Neural crest cell (in vitro differentiated cells): Measurements from ENCODE around the gene DSCAM. TPM values are rescaled to one million over a fixed set of nuclear protein-coding genes. Genes with fewer than 3 reads are reported as not detected.

Experiments
- DNase-seq: peaks from one replicate; pipeline ENCODE4 v3.0.0; 2021; ENCODE audit warnings: low read depth, mixed read lengths, low spot score
- H3K27ac Mint-ChIP-seq: one replicate; pipeline ENCODE4 v1.8.0; 2021; ENCODE audit warnings: mild to moderate bottlenecking, mixed read lengths; ENCODE audit not compliant: unreplicated experiment
- H3K27me3 Mint-ChIP-seq: 2 replicates; pipeline ENCODE4 v1.8.0; 2021; ENCODE audit warnings: low read depth, mild to moderate bottlenecking, mixed read lengths
- H3K36me3 Mint-ChIP-seq: 2 replicates; pipeline ENCODE4 v1.8.0; 2021; ENCODE audit warnings: low read depth, mild to moderate bottlenecking, mixed read lengths
- H3K4me1 Mint-ChIP-seq: 2 replicates; pipeline ENCODE4 v1.8.0; 2021; ENCODE audit warnings: mixed read lengths
- H3K4me3 Mint-ChIP-seq: one replicate; pipeline ENCODE4 v1.8.0; 2021; ENCODE audit warnings: mild to moderate bottlenecking, mixed read lengths
- H3K9me3 Mint-ChIP-seq: 2 replicates; pipeline ENCODE4 v1.8.0; 2021; ENCODE audit warnings: mixed read lengths
- total RNA-seq: library from RNA; stranded (reverse); gene quantifications from 2 replicates; pipeline ENCODE4 v1.2.1, GENCODE V29; 2021
- TF ChIP-seq, protein P1 (sequence below): fragments of 200-600 bp; sonication (generic); conservative IDR thresholded peaks from 2 replicates; pipeline ENCODE4 v1.5.0; 2021; ENCODE audit warnings: antibody characterized with exemption, mild to moderate bottlenecking

Gene DSCAM
- total RNA-seq, 1 donor from 2014 or later = 0.19 TPM

DNA sequence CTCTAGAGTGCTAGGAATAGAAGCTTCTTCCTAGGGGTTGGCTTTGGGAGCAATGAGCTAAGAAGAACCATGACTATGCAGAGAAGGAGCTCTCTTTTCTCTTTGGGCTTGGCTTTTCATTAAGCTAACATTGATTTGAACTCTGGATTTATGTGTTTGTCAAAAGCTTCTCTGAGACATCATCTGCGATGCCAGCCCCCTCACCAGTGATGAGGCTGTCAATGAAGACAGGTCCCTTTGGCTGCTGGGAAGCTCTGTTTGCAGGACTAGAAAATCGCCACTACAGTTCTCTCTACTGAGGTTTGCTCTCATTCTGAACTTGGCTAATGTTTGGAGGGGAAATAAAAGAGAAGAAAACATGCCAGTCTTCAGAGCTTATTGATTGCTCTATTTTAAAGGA lies 794.7 kb downstream of the DSCAM start:
- Mint-ChIP-seq H3K36me3 (peaks cover 2% of the 10 kb centered on the region), H3K4me1 (peaks cover 5% of the 10 kb centered on the region), H3K4me3 (no peak overlapping the region)

DNA sequence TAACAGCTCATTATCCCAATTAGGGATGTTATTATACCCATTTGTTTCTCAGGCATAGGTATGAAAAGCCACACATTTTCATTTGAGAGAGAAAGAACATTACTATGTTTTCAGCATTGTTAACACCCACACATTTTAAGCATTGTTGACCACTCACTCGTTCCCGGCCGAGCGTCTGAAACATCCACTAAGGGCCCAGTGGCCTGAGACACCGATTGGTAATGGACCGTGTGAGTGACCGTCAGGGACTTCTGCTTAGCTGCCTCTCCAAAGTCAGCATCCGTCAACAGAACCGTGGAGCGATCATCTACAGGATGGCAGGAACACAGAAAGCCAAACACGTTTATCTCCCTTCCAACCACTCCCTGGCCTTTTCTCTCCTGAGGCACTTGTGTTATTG lies 795.2 kb downstream of the DSCAM start:
- no peak for DNase-seq
- peaks cover 2% of the 10 kb centered on the region for H3K36me3 Mint-ChIP-seq
- H3K4me3 Mint-ChIP-seq = no peak overlapping the region
- peaks cover 4% of the 10 kb centered on the region for H3K4me1 Mint-ChIP-seq
- TF ChIP-seq, protein P1, sequence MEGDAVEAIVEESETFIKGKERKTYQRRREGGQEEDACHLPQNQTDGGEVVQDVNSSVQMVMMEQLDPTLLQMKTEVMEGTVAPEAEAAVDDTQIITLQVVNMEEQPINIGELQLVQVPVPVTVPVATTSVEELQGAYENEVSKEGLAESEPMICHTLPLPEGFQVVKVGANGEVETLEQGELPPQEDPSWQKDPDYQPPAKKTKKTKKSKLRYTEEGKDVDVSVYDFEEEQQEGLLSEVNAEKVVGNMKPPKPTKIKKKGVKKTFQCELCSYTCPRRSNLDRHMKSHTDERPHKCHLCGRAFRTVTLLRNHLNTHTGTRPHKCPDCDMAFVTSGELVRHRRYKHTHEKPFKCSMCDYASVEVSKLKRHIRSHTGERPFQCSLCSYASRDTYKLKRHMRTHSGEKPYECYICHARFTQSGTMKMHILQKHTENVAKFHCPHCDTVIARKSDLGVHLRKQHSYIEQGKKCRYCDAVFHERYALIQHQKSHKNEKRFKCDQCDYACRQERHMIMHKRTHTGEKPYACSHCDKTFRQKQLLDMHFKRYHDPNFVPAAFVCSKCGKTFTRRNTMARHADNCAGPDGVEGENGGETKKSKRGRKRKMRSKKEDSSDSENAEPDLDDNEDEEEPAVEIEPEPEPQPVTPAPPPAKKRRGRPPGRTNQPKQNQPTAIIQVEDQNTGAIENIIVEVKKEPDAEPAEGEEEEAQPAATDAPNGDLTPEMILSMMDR = no peak
- no peak overlapping the region for H3K27ac Mint-ChIP-seq
- H3K27me3 Mint-ChIP-seq = peaks cover 3% of the 10 kb centered on the region
- H3K9me3 Mint-ChIP-seq = no peaks in the 10 kb centered on the region

More for the DNA sequence above, 794.7 kb downstream of the DSCAM start:
- no peak for DNase-seq
- Mint-ChIP-seq H3K9me3 (no peaks in the 10 kb centered on the region), H3K27me3 (peaks cover 6% of the 10 kb centered on the region), H3K27ac (no peak overlapping the region)
- TF ChIP-seq, protein P1 = no peak

DNA sequence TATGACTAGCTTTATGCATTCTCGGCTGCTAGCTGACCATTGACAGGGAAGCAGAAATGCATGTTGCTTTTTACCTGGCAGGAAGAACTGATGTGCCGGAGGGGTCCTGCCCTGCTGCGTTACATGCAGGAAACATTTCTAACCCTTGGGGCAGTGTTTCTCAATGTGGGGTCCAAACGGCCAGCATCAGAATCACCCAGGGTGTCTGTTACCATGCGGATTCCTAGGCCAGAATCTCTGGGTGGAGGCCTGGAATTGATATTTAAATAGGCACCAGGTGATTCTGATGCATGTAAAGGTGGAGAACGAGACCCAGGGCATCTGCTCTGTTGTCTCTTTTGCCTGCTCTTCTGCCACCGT lies 797.0 kb downstream of the DSCAM start:
- H3K27ac Mint-ChIP-seq = no peak overlapping the region
- no peak for DNase-seq
- TF ChIP-seq, protein P1 = no peak
- H3K27me3 Mint-ChIP-seq = no peaks in the 10 kb centered on the region
- no peak overlapping the region for H3K4me3 Mint-ChIP-seq
- no peaks in the 10 kb centered on the region for H3K36me3 Mint-ChIP-seq
- no peaks in the 10 kb centered on the region for H3K9me3 Mint-ChIP-seq
- H3K4me1 Mint-ChIP-seq = peaks cover 4% of the 10 kb centered on the region

DNA sequence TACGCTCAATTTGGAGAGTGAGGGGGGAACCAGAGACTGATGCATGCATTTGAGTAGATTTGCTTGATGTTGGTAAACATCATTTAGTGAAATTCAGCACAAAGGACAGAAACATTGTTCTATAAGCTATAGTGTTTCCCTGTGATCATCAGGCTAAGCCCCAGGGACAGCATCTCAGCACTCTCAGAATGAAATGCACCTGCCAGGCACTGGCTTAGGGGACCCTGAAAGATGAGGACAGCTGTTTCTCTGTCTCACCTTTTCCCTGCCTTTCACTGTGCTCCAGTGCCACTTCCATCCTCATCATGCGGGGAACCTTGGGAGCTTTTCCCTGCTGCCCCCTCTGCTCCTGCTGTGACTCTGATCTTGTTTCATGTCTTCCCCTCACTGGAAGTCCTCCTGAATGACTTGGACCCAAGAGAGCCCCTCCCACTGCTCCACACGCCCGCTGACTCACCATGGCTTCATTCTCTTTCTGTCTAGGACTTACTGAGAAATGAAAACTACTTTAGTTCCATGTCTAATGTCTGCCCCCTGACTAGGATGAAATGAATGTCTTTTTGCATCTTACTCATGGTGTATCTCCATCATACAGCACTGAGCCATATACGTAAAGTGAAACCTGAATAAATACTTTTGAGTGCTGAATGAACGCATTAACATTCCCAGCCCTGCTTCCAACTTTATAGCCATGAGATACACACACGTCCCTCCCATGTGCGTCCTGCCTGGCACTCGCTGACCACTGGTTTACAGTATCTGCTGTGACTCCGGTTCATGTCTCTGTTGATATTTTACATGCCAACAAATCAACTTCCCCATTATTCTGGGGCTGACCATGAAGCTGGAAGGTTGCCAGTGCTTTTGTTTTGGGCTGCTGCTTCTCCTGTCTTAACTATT lies 797.7 kb downstream of the DSCAM start:
- Mint-ChIP-seq H3K9me3 (no peaks in the 10 kb centered on the region), H3K27ac (no peak overlapping the region), H3K27me3 (no peaks in the 10 kb centered on the region), H3K4me1 (peaks cover 4% of the 10 kb centered on the region), H3K36me3 (no peaks in the 10 kb centered on the region), H3K4me3 (no peak overlapping the region)
- no peak for DNase-seq
- TF ChIP-seq, protein P1 = no peak

DNA sequence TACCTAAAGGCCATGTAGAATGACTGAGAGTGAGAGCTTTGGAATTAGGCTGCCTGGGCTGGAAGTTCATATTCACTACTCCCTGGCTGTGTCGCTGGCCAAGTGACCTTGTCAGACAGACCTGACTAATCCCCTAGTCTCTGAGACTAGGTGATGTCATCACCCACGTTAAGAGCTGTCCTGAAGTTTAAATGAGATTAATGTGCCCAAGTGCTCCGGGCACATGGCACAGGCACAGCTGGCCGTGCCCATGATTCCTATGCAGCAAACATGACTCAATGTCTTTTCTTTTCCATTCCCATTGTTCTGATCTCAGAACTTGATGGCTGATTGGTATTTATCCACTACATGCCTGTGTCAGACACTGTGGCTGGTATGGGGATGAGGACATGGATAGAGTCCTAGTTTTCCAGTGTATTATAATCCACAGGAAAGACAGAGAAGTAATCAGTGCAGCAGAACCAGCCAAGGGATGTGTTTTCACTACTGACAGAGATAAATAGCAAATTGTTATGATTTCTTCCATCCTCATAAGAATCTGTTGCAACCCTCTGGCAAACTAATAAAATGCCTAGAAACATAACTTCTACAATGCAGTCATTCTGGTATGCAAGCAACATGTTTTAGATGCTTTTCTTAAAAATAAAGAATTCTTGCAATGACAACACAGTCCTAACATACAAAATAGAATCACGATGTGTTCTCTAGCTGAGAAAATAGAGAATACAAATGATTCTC lies 798.8 kb downstream of the DSCAM start:
- H3K36me3 Mint-ChIP-seq = no peaks in the 10 kb centered on the region
- no peak overlapping the region for H3K4me3 Mint-ChIP-seq
- H3K4me1 Mint-ChIP-seq = peaks cover 4% of the 10 kb centered on the region
- no peak for DNase-seq
- no peaks in the 10 kb centered on the region for H3K27me3 Mint-ChIP-seq
- H3K27ac Mint-ChIP-seq = no peak overlapping the region
- no peaks in the 10 kb centered on the region for H3K9me3 Mint-ChIP-seq
- TF ChIP-seq, protein P1 = no peak
